Pulmonary artery endothelial cell (primary cell): Measurements from ENCODE around the gene PTPRN2. TPM values are rescaled to one million over a fixed set of nuclear protein-coding genes. Genes with fewer than 3 reads are reported as not detected.

Experiments
- DNase-seq: peaks from one replicate; pipeline ENCODE4 v3.0.0-alpha.2; 2011; ENCODE audit warnings: low read depth, low spot score
- total RNA-seq: library from RNA; depleted of rRNA; stranded (reverse); fragments of >200 nt; gene quantifications from 2 replicates; pipeline ENCODE4 v1.2.3, GENCODE V29; 2014

PTPRN2 gene
- total RNA-seq, 1 donor from 2014 or later, result 0.53 TPM

DNA sequence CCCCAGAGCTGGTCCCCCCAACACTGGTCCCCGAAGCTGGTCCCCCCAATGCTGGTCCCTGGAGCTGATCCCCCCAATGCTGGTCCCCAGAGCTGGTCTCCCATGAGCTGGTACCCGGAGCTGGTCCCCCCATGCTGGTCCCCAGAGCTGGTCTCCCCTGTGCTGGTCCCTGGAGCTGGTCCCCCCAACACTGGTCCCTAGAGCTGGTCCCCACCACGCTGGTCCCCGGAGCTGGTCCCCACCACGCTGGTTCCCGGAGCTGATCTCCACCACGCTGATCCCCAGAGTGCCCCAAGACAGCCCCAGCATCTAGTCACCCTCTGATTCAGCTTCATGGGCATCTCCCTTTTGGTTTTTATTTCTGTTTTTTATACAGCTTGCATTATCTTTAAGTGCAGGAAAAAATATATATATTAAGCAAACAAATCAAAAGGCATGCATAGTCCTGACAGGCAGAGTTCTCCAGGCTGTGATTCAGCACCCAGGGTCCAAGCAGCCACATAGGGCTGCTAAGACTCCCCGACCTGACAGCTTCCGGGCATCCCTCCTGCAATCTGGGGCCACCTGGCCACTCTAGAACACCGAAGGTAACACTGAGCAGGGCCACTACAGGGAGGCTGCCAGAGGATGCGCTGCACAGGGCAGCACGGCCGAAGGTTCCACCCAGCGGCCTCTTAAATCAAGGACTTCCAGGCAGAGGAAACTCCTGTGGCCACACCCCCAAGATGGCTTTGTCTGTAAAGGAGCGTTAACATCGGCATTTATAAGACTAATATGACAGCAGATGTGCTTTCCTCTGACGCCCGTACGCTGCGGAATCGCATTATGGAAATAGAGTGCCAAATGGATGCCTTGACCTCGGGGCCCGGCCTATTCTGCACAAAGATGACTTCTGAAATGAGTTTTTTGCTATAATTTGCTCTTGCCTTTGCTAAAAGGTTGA lies 215.0 kb downstream of the PTPRN2 start:
- DNase-seq, result no peak

GRCh38 chr7:158371856-158372255 lies 215.8 kb downstream of the PTPRN2 start:
- DNase-seq, result no peak

GRCh38 chr7:158369866-158370265 lies 217.8 kb downstream of the PTPRN2 start:
- no peak for DNase-seq

GRCh38 chr7:158369290-158369689 lies 218.3 kb downstream of the PTPRN2 start:
- DNase-seq, result no peak

GRCh38 chr7:158368449-158368848 lies 219.2 kb downstream of the PTPRN2 start:
- no peak for DNase-seq

DNA sequence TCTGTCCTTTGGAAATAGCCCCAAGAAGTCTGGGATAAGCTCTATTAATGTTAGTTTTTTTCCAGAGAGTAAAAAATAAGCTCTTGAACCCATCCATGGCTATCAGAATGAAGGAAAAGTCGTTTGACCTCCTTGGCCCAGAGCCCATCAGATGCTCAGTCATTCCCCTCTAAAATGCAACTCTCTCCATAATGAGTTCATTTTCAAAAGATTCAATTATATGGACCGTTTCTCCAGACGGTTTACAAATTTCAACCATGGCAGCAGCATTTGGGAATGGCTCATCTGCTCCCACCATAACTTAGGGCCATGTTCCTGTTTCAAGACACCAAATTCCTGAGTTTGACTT lies 220.0 kb downstream of the PTPRN2 start:
- DNase-seq, result no peak

DNA sequence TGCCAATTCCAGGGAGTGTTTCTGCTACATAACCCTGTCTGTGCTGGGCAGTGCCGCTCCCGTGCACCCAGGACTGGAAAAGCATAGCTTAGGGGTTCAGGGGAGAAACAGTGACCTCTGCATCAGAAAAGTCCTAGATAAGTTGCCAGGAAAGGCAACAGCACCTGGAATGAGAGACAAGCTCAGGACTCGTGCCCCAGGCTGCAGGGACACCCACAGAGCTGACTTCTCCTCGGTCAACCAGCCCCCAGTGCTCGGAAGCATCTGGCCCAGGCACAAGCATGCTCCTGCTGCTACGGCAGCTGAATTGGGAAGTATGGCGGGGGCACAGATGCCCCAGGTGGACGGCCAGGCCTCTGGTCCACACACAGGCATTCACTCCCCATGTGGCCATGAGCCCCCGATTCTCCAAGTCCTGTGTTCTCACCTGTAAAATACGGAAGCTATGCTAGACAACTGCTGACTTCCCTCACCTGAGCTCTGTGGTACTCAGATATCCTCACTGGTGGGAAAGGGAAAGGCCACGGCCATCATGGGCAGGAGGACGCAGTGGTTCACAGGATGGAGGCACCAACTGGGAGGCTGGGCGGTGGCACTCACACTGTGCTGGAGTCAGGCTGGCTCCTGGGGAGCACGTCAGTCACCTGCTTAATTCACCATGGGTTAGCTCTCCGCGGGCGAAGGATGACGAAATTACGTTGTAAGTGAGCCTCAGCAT lies 220.5 kb downstream of the PTPRN2 start:
- no peak for DNase-seq

GRCh38 chr7:158366346-158366745 lies 221.3 kb downstream of the PTPRN2 start:
- no peak for DNase-seq

- DNase-seq, result no peak
These were observed 222.4 kb downstream of the PTPRN2 start for GRCh38 chr7:158365267-158365666.

- no peak for DNase-seq
These were observed 223.2 kb downstream of the PTPRN2 start for GRCh38 chr7:158364451-158364850.

- no peak for DNase-seq
These were observed 224.4 kb downstream of the PTPRN2 start for GRCh38 chr7:158362912-158363905.

DNA sequence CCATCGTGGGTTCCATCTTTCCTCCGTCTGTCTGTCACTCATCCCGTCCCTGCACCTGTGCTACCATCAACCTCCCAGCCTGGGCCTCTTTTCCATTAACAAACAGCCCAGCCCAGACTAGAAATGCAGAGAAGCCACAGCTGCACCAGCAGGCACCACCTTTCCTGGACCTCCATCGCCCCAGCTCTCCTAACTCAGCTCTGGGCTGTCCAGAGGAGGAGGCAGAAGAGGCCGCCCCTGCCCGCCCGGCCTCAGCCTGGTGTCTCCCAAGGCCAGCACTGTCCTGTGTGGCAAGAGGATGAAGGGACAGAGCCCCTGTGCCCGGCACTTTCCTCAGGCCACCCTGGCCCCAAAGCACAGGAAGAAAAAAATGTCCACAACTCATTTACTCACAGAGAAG lies 225.6 kb downstream of the PTPRN2 start:
- no peak for DNase-seq

GRCh38 chr7:158361326-158361946 lies 226.2 kb downstream of the PTPRN2 start:
- DNase-seq, result no peak

GRCh38 chr7:158358926-158359645 lies 228.5 kb downstream of the PTPRN2 start:
- DNase-seq, result no peak

GRCh38 chr7:158357898-158358821 lies 229.5 kb downstream of the PTPRN2 start:
- DNase-seq, result no peak

DNA sequence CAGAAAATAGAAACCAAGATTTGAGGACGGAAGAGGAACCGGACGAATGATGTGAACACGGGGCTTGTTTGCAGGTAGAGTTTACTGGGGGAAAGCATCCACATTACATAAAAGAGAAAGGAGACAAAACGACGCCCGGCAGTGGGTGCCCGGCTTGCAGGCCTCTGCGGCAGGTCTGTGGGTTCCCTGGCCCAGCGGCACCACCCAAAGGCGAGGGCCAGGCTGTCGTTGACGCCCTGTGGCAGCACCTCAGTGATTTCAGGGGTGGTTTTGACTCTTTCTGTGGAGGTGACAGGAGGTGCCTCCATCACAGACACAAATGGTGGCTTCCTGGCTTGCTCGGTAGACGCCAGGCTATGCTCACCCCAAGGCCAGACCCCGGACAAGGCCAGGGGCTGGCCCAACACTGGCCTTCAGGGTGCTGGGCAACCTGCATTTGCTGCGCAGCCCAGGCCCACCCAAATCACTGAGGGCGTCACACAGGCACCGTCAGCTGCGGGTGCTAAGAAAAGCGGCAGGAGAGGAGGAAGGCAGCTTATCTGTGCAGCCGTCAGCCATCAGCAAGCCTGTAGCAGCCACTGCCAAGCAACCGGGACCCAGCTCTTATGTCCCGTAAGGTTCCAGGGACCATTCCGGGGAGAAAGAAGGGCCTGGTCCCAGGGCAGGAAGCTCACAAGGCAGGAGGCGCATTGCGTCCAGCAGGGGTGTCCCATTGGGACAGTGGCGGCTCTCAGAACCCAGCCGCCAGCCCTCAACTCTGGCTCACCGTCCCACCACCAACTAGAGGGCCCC lies 230.3 kb downstream of the PTPRN2 start:
- DNase-seq, result no peak

DNA sequence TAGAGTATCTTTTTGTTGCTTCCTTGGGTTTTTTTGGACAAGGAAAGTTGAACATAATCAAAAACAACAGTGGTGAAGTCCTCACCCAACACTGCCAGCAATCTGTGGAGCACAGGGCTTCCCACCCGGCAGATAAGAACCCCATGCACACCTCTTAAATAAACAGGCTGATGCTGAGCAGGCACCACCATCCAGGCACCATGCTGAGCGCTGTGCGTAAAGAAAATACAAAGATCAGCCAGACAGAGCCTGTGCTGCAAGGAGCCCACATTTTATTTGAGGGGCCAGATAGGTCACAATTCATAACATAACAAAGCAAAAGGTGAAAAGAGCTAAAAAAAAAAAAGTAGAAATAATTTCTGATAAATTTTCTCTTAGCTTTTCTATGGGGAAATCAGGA lies 231.2 kb downstream of the PTPRN2 start:
- no peak for DNase-seq

- DNase-seq, result no peak
These were observed 232.1 kb downstream of the PTPRN2 start for GRCh38 chr7:158355456-158356065.
